GM18505 (cell line): ENCODE data around the gene GPR108.

ENCODE experiments used
- ATAC-seq: cut with Tn5 transposase; IDR thresholded peaks from one replicate; pipeline ENCODE4 v1.9.1; 2021; ENCODE audit not compliant: unreplicated experiment
- POLR2A ChIP-seq: IDR thresholded peaks from 4 replicates; pipeline ENCODE4 v1.6.1; 2011; ENCODE audit warnings: borderline replicate concordance; ENCODE audit not compliant: insufficient read depth, insufficient read length; ENCODE audit errors: extremely low read depth

The GPR108 gene

GRCh38 chr19:6729573-6730152, 7.7 kb downstream of the GPR108 start:
- no peak for ATAC-seq

DNA sequence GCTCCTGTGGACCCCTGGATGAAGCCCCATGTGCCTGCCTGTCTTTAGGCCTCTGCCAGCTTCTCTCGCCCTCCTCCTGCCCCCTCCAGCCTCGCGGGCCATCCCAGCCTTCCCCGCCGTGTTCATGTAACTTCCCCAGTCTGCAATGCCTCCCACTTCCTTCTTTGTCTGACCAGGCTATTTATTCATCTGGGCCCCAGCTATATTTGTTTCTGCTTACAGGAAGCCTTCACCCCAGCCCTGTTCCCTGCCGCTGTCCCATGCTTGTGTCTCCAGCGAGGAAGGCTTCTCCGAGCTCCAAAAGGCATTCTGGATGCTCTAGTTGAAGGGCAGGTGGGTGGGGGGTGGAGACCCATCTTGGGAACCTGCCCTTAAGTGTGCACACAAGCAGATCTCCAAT, 9.0 kb downstream of the GPR108 start:
- no peak for ATAC-seq
- no peak for TF ChIP-seq POLR2A

More at GRCh38 chr19:6729573-6730152, 7.7 kb downstream of the GPR108 start:
- TF ChIP-seq POLR2A = no peak

GRCh38 chr19:6725513-6726231, 11.7 kb downstream of the GPR108 start:
- no peak for TF ChIP-seq POLR2A
- ATAC-seq = no peak

DNA sequence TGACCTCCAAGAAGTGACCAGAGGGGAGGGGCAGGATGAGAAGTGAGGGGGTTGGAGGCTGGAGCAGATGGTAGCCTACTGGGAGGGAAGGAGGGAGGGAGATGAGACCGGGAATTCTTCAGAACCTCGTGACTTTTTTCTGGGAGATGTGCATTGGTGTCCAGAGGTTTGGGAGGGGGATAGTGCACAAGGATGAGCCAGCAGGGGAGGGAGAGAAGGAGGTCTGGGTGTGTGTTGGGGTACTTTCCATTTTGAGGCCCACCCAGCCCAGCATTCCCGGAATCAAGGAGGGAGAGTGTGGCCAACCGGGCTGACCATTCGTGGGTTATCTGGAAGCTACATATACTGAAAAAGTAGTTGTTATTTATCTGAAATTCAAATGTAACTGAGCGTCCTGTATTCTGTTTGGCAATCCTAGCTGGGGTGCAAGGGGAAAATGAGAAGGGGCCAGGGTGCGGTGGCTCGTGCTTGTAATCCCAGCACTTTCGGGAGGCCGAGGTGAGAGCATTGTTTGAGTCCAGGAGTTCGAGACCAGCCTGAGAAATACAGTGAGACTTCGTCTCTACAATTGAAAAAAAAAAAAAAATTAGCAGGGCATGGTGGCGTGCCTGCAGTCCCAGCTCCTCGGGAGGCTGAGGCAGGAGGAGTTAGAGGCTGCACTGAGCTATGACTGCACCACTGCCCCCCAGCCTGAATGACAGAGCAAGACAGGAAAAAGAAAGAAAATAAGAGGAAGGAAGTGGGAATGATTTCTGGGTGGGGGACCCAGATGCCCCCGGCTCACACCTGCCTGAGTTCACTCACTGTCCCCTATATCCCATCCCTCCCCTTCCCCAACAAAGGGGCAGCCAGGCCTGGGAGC, 12.5 kb downstream of the GPR108 start:
- ATAC-seq = no peak
- TF ChIP-seq POLR2A = no peak

- ATAC-seq = no peak
- no peak for TF ChIP-seq POLR2A
These were observed 13.6 kb downstream of the GPR108 start for GRCh38 chr19:6723738-6724137.

GRCh38 chr19:6723108-6723618, 14.2 kb downstream of the GPR108 start:
- ATAC-seq = no peak

GRCh38 chr19:6721773-6722172, 15.6 kb downstream of the GPR108 start:
- peak; percentile 23 for TF ChIP-seq POLR2A
- ATAC-seq = no peak

More at GRCh38 chr19:6723108-6723618, 14.2 kb downstream of the GPR108 start:
- no peak for TF ChIP-seq POLR2A

- no peak for TF ChIP-seq POLR2A
- ATAC-seq = no peak
These were observed 16.3 kb downstream of the GPR108 start for GRCh38 chr19:6721138-6721474.

GRCh38 chr19:6720369-6721137, 16.8 kb downstream of the GPR108 start, which contains the start of gene C3:
Gene C3, minus strand, starts transcription at chr19:6720650. Its CDS starts 61 bp downstream, at chr19:6720589.
- no peak for ATAC-seq
- no peak for TF ChIP-seq POLR2A

- no peak for TF ChIP-seq POLR2A
- ATAC-seq = no peak
These were observed 17.4 kb downstream of the GPR108 start for GRCh38 chr19:6719992-6720368.

DNA sequence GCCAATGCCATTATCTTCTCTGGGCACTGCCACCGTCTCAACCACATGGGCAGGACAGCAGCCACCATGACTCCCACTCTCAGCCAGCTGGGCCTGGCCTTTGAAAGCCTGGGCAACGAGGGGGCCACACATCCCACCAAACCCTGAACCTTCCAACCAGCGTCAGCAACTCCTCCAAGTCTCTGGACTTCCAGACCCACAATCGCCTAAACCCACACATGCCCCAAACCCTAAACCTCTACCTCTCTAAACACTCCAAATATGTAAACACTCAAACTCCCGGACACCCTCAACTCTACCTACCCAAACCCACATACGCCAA, 17.9 kb downstream of the GPR108 start:
- no peak for ATAC-seq
- TF ChIP-seq POLR2A = no peak

GRCh38 chr19:6718741-6719539, 18.4 kb downstream of the GPR108 start:
- no peak for TF ChIP-seq POLR2A
- ATAC-seq = no peak
